SHP77 (cell line): ENCODE data around the gene MRPL53.
"Not testable (repeated sequence)": the region's sequence is repeated elsewhere in the genome, so short reads cannot be mapped to it uniquely, and the experiment has no call there.

Source experiments
- DNase-seq, 2 experiments: peaks; one replicate each; lab custom pipeline; 2025; lab: John Stamatoyannopoulos, UW

Gene MRPL53

GRCh38 chr2:74454654-74455511 is 17.6 kb downstream of the MRPL53 start, which contains the start of gene INO80B:
TSS of gene INO80B (plus strand) at chr2:74455087. CDS start at chr2:74455117, 30 bp downstream.
- peak; percentile 90 to 95 for DNase-seq

- no peak for DNase-seq
Measured at GRCh38 chr2:74450570-74451190, 21.8 kb downstream of the MRPL53 start.

GRCh38 chr2:74448771-74449170 is 23.7 kb downstream of the MRPL53 start:
- no peak for DNase-seq

DNA sequence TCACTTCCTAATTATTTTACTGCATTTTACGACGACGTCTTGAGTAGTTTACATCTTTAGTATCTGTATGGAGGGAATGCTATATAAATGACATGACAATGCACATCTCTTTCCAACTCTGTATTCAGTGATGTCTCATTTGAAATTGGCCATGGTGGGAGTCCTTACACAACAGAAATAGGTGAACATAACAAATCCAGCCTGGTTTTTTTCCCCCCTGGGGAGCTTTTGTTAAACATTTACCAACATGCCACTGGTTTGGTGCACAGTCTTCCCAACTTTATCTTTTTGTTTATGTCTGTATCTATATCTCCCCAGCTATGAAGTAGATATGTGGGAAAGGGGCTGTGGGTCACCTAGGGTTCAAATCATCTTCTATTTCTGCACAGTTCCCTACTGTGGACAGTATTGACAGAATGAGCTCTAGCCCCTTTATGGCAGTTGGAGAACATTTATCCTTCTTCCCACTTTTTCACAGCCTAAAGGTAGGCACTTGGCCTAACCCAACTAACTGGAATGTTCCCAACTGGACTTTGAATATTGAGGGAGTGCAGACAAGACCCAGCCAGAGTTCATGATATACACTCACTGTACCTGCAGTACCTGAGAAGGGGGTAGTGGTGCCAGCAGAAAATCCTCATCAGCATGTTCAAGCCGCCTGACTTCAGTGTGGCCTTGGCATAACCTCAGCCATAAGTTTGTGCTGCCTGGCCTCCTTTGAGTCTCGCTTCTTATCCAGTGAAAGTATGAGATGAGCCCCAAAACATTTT is 25.1 kb downstream of the MRPL53 start:
- no peak for DNase-seq

DNA sequence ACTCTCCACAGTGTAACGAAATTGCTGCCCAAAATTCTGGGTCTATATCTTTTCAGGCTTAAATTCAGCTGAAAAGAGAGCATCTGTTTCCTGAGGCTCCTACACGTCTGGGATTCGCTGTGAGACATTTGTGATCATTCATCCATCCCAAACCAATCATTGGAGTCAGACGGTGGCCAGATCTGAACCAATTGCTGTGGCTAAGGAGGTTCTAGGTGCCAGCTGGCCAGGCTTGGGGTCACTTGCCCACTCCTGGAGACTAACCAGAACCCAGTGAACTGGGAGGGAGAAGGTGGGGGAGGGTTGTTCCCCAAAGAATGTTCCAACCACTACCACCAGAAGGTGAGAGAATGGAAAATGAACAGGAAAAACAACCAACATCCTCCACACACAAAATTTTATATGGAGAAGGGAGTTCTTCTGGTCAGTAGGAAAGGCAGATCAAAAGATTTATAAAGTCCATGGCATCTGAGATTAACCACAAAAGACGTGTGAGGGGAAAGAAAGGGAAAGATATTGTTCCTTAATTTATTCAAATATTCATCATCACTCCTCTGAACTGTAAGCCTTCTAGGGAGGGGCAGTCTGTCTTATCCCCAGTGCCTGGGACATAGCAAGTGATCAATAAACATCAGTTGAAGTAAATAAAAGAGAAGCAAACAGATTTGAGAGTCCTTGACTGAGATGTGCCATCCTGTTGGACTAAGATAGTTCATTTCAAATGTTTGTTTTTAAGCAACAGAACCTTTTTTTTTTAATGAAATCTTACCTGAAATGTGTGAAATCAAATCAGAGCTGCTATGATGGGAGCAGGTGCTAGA is 27.8 kb downstream of the MRPL53 start:
- DNase-seq: no peak

- DNase-seq: not testable (repeated sequence)
Measured at GRCh38 chr2:74442483-74443297, 29.8 kb downstream of the MRPL53 start.

- DNase-seq: no peak
Measured at GRCh38 chr2:74441690-74442482, 30.6 kb downstream of the MRPL53 start, which contains the start of gene RTKN. TSS of gene RTKN (minus strand) at chr2:74441937. CDS start at chr2:74441816, 121 bp downstream.

GRCh38 chr2:74441170-74441689 is 31.2 kb downstream of the MRPL53 start:
- no peak for DNase-seq

DNA sequence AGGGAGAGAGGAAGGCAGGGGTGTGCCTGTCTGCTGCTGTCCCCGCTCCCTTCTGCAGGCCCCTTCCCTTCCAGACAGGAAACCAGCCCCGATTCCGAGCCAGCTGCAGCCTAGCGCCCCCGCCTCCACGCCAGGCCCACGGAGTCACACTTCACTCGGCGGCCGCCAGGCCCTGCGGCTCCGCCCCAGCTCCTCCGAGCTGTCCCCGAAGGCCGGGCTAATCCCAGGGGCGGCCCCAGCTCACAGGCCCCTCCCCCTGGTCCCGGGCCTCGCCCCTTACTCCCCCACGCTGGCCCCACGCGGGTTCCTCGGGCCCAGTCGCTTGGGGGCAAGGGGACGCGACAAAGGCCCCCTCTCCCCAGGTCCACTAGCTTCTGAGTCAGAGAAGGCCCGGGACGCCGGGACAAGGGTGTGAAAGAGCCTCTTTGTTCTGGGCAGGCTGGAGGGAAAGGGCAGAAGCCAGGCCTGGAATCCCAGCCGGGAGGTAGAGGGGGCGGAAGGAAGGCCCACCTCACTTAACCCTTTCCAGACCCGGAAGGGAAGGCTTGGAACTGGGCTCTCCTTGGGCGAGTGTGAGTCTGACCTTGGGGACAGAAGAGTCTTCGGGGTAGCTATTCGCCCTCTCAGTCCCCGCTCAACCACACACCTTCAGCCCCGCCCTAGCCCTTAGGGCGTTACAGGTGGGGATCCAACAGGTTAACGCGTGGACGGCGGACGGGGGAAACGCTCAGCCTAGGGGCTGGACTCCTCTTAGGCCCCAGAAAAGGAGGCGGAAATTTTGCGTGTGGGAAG is 31.9 kb downstream of the MRPL53 start:
- peak; percentile 55 to 82 for DNase-seq

DNA sequence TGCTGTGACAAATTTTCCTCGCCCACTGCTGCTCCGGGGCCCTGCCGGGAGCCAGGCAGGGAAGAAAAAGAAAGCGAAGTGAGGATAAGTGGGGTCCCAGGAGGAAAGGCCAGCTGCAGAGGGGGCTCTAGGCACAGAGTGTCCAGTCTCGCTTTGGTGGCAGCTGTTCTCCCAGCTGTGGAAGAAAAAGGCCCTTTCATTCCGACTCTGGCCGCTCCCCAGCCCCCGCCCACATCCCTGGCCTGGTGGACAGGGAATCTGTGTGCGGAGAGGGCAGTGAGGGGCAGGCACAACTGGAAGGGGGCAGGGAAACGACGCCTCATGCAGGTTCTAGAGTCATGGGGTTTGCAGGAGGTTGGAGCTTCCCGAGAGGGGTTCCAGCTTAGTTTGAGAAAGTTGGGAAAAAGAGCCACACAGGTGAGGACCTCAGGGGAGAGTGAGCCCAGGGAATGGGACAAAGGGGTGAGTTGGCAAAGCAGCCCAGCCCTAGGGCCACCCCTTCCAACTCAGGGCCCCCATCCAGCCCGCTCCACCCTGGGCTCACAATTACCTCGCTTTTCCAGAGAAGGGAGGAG is 32.6 kb downstream of the MRPL53 start:
- peak in 1 of 2 experiments; percentile 13 for DNase-seq

- DNase-seq: no peak
Measured at GRCh38 chr2:74439373-74439772, 33.1 kb downstream of the MRPL53 start.

GRCh38 chr2:74438248-74438647 is 34.2 kb downstream of the MRPL53 start:
- DNase-seq: no peak

DNA sequence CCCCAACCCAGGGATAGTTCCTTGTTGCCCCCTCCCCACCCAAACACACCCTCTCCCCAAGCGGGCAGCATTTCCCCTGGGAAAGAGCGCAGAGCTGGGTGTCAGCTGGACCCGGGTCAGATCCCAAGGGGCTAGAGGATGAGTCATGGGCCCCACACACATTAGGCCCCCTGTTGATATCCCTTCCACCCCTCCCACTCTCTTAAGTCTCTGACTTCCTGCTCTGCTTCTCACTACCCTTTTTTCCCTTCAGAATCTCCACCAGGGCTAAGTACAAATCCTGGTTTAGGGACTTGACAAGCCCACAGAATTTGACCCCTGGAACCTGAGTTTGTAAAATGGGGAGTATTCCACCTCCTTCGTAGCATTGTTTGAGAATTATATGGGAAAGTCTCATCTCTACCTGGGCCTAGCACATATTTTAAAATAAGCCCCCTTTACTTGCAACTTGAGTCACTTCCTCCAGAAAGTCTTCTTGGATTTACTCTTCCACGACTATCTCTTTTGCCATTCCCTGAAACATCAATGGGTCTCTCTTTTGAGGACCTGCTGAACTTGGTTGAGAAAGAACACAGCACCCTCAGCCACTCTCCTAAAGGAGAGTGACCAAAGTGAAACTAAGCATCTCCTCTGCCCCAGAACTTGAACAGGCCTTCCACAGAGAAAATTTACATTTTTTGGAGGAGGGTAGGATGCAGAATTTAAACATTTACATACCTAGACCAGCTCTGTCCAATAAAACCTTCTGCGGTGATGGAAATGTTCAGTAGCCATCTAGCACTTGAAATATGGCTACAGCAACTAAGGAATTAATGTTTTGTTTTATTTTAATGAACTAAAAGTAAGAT is 35.4 kb downstream of the MRPL53 start:
- DNase-seq: no peak

- no peak for DNase-seq
Measured at GRCh38 chr2:74436111-74436805, 36.2 kb downstream of the MRPL53 start.

DNA sequence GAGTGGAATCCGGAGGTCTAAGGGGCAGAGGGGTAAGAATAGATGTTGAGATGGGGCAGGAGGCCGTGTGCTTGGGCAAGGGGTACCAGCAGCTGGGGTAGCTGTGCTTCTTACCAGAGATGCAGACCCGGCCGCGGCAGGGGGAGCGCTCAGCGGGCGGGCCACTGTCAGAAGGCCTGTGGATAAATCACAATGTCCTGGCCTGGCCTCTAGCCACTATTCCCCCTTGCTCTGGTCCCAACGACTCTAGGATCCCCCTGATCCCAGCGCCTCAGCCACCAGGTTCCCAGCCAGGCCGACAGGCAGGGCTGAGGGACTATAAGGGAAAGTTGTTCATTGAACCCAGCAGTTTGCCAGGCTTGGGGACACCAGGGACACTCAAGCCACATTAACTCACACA is 42.0 kb downstream of the MRPL53 start:
- no peak for DNase-seq

- DNase-seq: no peak
Measured at GRCh38 chr2:74429487-74430451, 42.7 kb downstream of the MRPL53 start.
